OCI-LY7 (cell line): ENCODE measurements around the gene FRMD5.

Experiments used
- CTCF ChIP-seq: fragments of 200-600 bp; sonication (generic); conservative IDR thresholded peaks from 2 replicates; pipeline ENCODE4 v1.5.1; 2014; ENCODE audit warnings: mild to moderate bottlenecking, antibody characterized with exemption, low read length, moderate library complexity, mixed read lengths
- EZH2phosphoT487 ChIP-seq: fragments of 200-600 bp; sonication (generic); IDR thresholded peaks from 2 replicates; pipeline ENCODE4 v1.6.1; 2018; ENCODE audit warnings: low read depth, borderline replicate concordance, mild to moderate bottlenecking, mixed run types, antibody characterized with exemption, low read length, moderate library complexity, mixed read lengths

- TF ChIP-seq CTCF (no peak), EZH2phosphoT487 (no peak)
These were observed 203.9 kb downstream of the FRMD5 start for GRCh38 chr15:43991206-43991605.
